Liver (tissue), 9 donors: ENCODE measurements around the gene GSAP. TPM values are rescaled to one million over a fixed set of nuclear protein-coding genes. Genes with fewer than 3 reads are reported as not detected.

Experiments
- DNase-seq: peaks from one replicate; pipeline ENCODE4 v3.0.0-alpha.2; 2017; ENCODE audit warnings: low spot score
- H3K27ac ChIP-seq, 2 donors: one replicate each; pipeline ENCODE4 v1.7.0; 2013; ENCODE audit warnings: inconsistent platforms in 2 of 2, low read length in 2 of 2, control low read depth in 1 of 2, low read depth in 1 of 2, mild to moderate bottlenecking in 1 of 2
- H3K27me3 ChIP-seq, 4 donors: one replicate each; pipeline versions ENCODE4 v1.6.1 to v1.7.0; 2013; ENCODE audit warnings: low read length in 3 of 4, inconsistent platforms in 1 of 4, mild to moderate bottlenecking in 1 of 4, moderate library complexity in 1 of 4; ENCODE audit not compliant: control insufficient read depth in 4 of 4, insufficient read depth in 4 of 4
- H3K36me3 ChIP-seq, 4 donors: one replicate each; pipeline versions ENCODE4 v1.6.1 to v1.7.0; 2013; ENCODE audit warnings: low read length in 3 of 4, mild to moderate bottlenecking in 3 of 4, low read depth in 1 of 4, moderate library complexity in 1 of 4; ENCODE audit not compliant: control insufficient read depth in 4 of 4, insufficient read depth in 3 of 4
- H3K4me1 ChIP-seq, 4 donors: one replicate each; pipeline versions ENCODE4 v1.6.1 to v1.7.0; 2013; ENCODE audit warnings: low read length in 3 of 4, mild to moderate bottlenecking in 3 of 4, moderate library complexity in 1 of 4; ENCODE audit not compliant: control insufficient read depth in 4 of 4, insufficient read depth in 4 of 4
- H3K4me3 ChIP-seq, 3 donors: one replicate each; pipeline versions ENCODE4 v1.6.1 to v1.7.0; 2013; ENCODE audit warnings: low read length in 3 of 3, control low read depth in 1 of 3, low read depth in 1 of 3, mild to moderate bottlenecking in 1 of 3
- H3K9ac ChIP-seq, 2 donors: one replicate each; pipeline ENCODE4 v1.7.0; 2013; ENCODE audit warnings: low read length in 2 of 2, mild to moderate bottlenecking in 2 of 2, moderate library complexity in 2 of 2, control low read depth in 1 of 2, low read depth in 1 of 2
- H3K9me3 ChIP-seq, 4 donors: one replicate each; pipeline versions ENCODE4 v1.6.1 to v1.7.0; 2013; ENCODE audit warnings: low read length in 3 of 4; ENCODE audit not compliant: control insufficient read depth in 4 of 4
- ATF3 ChIP-seq: IDR thresholded peaks from 2 replicates; pipeline ENCODE4 v1.6.1; 2016; ENCODE audit warnings: antibody characterized with exemption
- CTCF ChIP-seq: fragments of 150-350 bp; IDR thresholded peaks from 2 replicates; pipeline ENCODE4 v1.5.1; 2017; ENCODE audit warnings: improper control_type of control experiment, low read depth, low read length; ENCODE audit not compliant: missing input control
- FOXA1 ChIP-seq: IDR thresholded peaks from 2 replicates; pipeline ENCODE4 v1.6.1; 2016; ENCODE audit warnings: antibody characterized with exemption
- FOXA2 ChIP-seq: IDR thresholded peaks from 2 replicates; pipeline ENCODE4 v1.6.1; 2016; ENCODE audit warnings: antibody characterized with exemption
- HNF4A ChIP-seq, 2 donors: conservative IDR thresholded peaks; 2 replicates each; pipeline ENCODE4 v1.6.1; 2016; ENCODE audit warnings: antibody characterized with exemption in 2 of 2, mild to moderate bottlenecking in 2 of 2
- HNF4G ChIP-seq: IDR thresholded peaks from 2 replicates; pipeline ENCODE4 v1.6.1; 2016; ENCODE audit warnings: antibody characterized with exemption
- JUND ChIP-seq, 2 donors: IDR thresholded peaks; 2 replicates each; pipeline ENCODE4 v1.6.1; 2016; ENCODE audit warnings: antibody characterized with exemption in 2 of 2
- RAD21 ChIP-seq, 2 donors: IDR thresholded peaks; 2 replicates each; pipeline ENCODE4 v1.6.1; 2016; ENCODE audit warnings: antibody characterized with exemption in 2 of 2, mild to moderate bottlenecking in 2 of 2
- REST ChIP-seq: IDR thresholded peaks from 2 replicates; pipeline ENCODE4 v1.6.1; 2016; ENCODE audit warnings: antibody characterized with exemption, mild to moderate bottlenecking
- RXRA ChIP-seq, 2 donors: IDR thresholded peaks; 2 replicates each; pipeline ENCODE4 v1.6.1; 2017 to 2018; ENCODE audit warnings: antibody characterized with exemption in 2 of 2, mild to moderate bottlenecking in 1 of 2
- TAF1 ChIP-seq: conservative IDR thresholded peaks from 2 replicates; pipeline ENCODE4 v1.6.1; 2016; ENCODE audit warnings: antibody characterized with exemption, mild to moderate bottlenecking
- YY1 ChIP-seq: IDR thresholded peaks from 2 replicates; pipeline ENCODE4 v1.6.1; 2016; ENCODE audit warnings: antibody characterized with exemption, mild to moderate bottlenecking
- WGBS: extraction: QIAGEN DNeasy Blood & Tissue Kit; methylation state at CpG from one replicate; pipeline ENCODE4 v1.1.7; 2013; 5-methylcytosine and 5-hydroxymethylcytosine counted together
- polyA plus RNA-seq, 2 donors: library from polyadenylated mRNA; stranded (reverse) in 1 of 2; unstranded in 1 of 2; fragments of 200-250 nt in 1 of 2; fragments of >200 nt in 1 of 2; fragmentation: Nextera tagmentation in 1 of 2; extraction: Ambion mirVana in 1 of 2; gene quantifications; one replicate each; pipeline versions ENCODE4 v1.2.1 to v1.2.3, GENCODE V29; 2013 to 2015
- total RNA-seq, 2 donors: library from RNA; depleted of rRNA; stranded (reverse); fragments of >200 nt; gene quantifications; one replicate each; pipeline ENCODE4 v1.2.3, GENCODE V29; 2014
- TF ChIP-seq, protein P1 (sequence below): IDR thresholded peaks from 2 replicates; pipeline ENCODE4 v1.6.1; 2016; ENCODE audit warnings: antibody characterized with exemption
- TF ChIP-seq, protein P2 (sequence below): IDR thresholded peaks from 2 replicates; pipeline ENCODE4 v1.6.1; 2016; ENCODE audit warnings: antibody characterized with exemption
- donor health status: healthy.
- donor health status: healthy.
- donor health status: healthy.
- donor health status: healthy.
- donor health status: healthy.

Gene GSAP
- total and polyA plus RNA-seq, 4 donors, result 4.1 to 30.9 (median 17.7) TPM

GRCh38 chr7:77409739-77410547, 6.2 kb downstream of the GSAP start (continued):
- TF ChIP-seq REST (peak; percentile 75), FOXA2 (peak; percentile 80), HNF4G (peak; percentile 60), YY1 (peak; percentile 73), JUND (IDR thresholded peaks at IDR 0.05) (peak; percentile 84 to 85), TAF1 (peak; percentile 79), RXRA (IDR thresholded peaks at IDR 0.05) (peak; percentile 78), ATF3 (peak; percentile 78), HNF4A (conservative IDR thresholded peaks at IDR 0.05) (peak; percentile 91 to 93)
- TF ChIP-seq, protein P1, sequence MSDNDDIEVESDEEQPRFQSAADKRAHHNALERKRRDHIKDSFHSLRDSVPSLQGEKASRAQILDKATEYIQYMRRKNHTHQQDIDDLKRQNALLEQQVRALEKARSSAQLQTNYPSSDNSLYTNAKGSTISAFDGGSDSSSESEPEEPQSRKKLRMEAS, result peak; percentile 61

DNA sequence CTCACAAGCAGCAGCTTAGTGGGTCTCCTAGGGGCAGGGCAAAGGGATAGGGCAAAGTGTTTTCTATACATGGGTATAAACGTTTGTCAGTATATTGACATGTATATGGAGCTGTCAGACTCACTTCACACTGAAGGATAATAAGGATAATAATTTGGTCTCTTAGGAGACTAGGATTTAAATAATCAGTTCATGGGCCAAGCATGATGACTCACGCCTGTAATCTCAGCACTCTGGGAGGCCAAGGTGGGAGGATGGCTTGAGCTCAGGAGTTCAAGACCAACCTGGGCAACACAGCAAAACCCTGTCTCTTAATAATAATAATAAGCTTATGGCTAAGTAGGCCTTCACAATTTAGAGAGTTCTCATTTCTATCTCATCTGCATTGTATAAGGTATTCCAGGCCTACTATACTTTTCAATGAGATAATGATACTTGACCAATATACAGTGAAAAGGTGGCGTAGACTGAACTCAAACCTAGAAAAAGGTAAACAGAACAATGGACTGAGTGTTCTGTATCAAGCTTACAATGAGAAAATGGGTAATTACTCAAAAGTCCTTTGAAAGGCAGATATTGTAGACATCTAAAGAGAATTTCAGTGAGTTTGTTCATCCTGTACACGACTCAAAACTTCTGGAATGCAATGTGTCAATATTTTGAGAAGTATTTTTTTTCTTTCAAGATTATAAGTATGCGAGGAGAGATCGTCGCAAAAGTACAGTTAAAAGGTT, 7.0 kb downstream of the GSAP start:
- Histone ChIP-seq H3K27me3 (no peaks in the 10 kb centered on the region), H3K9ac (no peak overlapping the region), H3K27ac (peak overlapping the region; percentile 80 to 88), H3K9me3 (no peaks in the 10 kb centered on the region), H3K36me3 (no peaks in the 10 kb centered on the region), H3K4me3 (no peak overlapping the region), H3K4me1 (peaks cover 3 to 43% (median 5%) of the 10 kb centered on the region in 4 donors)
- DNase-seq, result no peak
- TF ChIP-seq RAD21 (IDR thresholded peaks at IDR 0.05) (no peak), JUND (IDR thresholded peaks at IDR 0.05) (no peak), REST (no peak), YY1 (no peak), CTCF (no peak), RXRA (IDR thresholded peaks at IDR 0.05) (no peak), FOXA1 (no peak)
- TF ChIP-seq, protein P1, result no peak
- TF ChIP-seq, protein P2, sequence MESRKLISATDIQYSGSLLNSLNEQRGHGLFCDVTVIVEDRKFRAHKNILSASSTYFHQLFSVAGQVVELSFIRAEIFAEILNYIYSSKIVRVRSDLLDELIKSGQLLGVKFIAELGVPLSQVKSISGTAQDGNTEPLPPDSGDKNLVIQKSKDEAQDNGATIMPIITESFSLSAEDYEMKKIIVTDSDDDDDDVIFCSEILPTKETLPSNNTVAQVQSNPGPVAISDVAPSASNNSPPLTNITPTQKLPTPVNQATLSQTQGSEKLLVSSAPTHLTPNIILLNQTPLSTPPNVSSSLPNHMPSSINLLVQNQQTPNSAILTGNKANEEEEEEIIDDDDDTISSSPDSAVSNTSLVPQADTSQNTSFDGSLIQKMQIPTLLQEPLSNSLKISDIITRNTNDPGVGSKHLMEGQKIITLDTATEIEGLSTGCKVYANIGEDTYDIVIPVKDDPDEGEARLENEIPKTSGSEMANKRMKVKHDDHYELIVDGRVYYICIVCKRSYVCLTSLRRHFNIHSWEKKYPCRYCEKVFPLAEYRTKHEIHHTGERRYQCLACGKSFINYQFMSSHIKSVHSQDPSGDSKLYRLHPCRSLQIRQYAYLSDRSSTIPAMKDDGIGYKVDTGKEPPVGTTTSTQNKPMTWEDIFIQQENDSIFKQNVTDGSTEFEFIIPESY, result no peak
- WGBS, result 79% methylated on average over 7 of the region's 7 CpGs
